T47D (cell line): ENCODE data around the gene IL1RAPL2.
A peak's percentile ranks its signal among the peaks of the same experiment; 100 is the strongest.

Experiments
- DNase-seq, 2 experiments: peaks; one replicate each; pipeline versions ENCODE4 v3.0.0 to v3.0.0-alpha.2; 2011 to 2012; ENCODE audit warnings: low read depth in 1 of 2, low spot score in 1 of 2
- JUND ChIP-seq: IDR thresholded peaks from 2 replicates; pipeline ENCODE4 v1.6.1; 2012; ENCODE audit warnings: low read depth
- in situ Hi-C: cut with HindIII; loops from 2 replicates; pipeline ENCODE4 v1.10.0; 2016; ENCODE audit warnings: low sequenced_read_pairs, low pct_unique_long_range_greater_than_20kb

IL1RAPL2 gene

GRCh38 chrX:105618393-105619101 is 1052.5 kb downstream of the IL1RAPL2 start:
- in situ Hi-C loops, result no loop called here
- no peak for TF ChIP-seq JUND
- DNase-seq, result no peak

GRCh38 chrX:105634180-105634579 is 1068.2 kb downstream of the IL1RAPL2 start:
- in situ Hi-C loops, result no loop called here
- TF ChIP-seq JUND, result no peak
- DNase-seq, result no peak

GRCh38 chrX:105635794-105636193 is 1069.8 kb downstream of the IL1RAPL2 start:
- in situ Hi-C loops, result no loop called here
- no peak for TF ChIP-seq JUND
- DNase-seq, result peak in 1 of 2 experiments; percentile 5

- in situ Hi-C loops, result no loop called here
- no peak for TF ChIP-seq JUND
Observed at GRCh38 chrX:105636667-105637066, 1070.7 kb downstream of the IL1RAPL2 start.

GRCh38 chrX:105645667-105646357 is 1079.8 kb downstream of the IL1RAPL2 start:
- no peak for TF ChIP-seq JUND
- DNase-seq, result no peak
- in situ Hi-C loops, result no loop called here

More at GRCh38 chrX:105636667-105637066, 1070.7 kb downstream of the IL1RAPL2 start:
- DNase-seq, result no peak

- in situ Hi-C loops, result no loop called here
- no peak for TF ChIP-seq JUND
- DNase-seq, result no peak
Observed at GRCh38 chrX:105646592-105647372, 1080.8 kb downstream of the IL1RAPL2 start.

GRCh38 chrX:105647749-105648148 is 1081.8 kb downstream of the IL1RAPL2 start:
- no peak for TF ChIP-seq JUND
- in situ Hi-C loops, result no loop called here
- no peak for DNase-seq

GRCh38 chrX:105648732-105649131 is 1082.7 kb downstream of the IL1RAPL2 start:
- no peak for DNase-seq
- no peak for TF ChIP-seq JUND
- in situ Hi-C loops, result no loop called here

GRCh38 chrX:105650577-105650976 is 1084.6 kb downstream of the IL1RAPL2 start:
- TF ChIP-seq JUND, result no peak
- no peak for DNase-seq
- in situ Hi-C loops, result no loop called here

GRCh38 chrX:105650986-105651385 is 1085.0 kb downstream of the IL1RAPL2 start:
- no peak for TF ChIP-seq JUND
- in situ Hi-C loops, result no loop called here
- no peak for DNase-seq

GRCh38 chrX:105653891-105654290 is 1087.9 kb downstream of the IL1RAPL2 start:
- no peak for DNase-seq
- no peak for TF ChIP-seq JUND
- in situ Hi-C loops, result no loop called here

GRCh38 chrX:105658136-105658535 is 1092.1 kb downstream of the IL1RAPL2 start:
- in situ Hi-C loops, result no loop called here
- TF ChIP-seq JUND, result no peak
- no peak for DNase-seq

- in situ Hi-C loops, result no loop called here
- no peak for TF ChIP-seq JUND
- no peak for DNase-seq
Observed at GRCh38 chrX:105662248-105662647, 1096.2 kb downstream of the IL1RAPL2 start.
